ENCODE results near the gene IFI35.

DNA sequence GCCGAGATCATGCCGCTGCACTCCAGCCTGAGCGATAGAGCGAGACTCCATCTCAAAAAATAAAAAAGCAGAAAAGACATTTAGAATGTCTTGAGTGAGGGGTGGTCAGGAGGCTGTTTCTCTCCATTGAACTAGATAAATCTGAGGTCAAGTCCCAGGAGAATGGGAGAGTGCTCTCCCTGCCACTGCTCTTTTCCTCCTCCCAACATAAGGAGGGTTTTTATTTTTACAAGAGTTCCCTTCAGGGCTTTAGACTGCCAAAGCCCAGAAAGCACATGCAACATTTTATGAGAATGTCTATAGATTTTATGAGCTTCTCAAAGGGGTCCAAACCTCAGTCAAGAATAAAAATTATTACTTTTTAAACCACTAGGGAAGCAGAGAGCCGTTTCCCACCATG lies 20.0 kb downstream of the IFI35 start:
- TF ChIP-seq, protein P1, sequence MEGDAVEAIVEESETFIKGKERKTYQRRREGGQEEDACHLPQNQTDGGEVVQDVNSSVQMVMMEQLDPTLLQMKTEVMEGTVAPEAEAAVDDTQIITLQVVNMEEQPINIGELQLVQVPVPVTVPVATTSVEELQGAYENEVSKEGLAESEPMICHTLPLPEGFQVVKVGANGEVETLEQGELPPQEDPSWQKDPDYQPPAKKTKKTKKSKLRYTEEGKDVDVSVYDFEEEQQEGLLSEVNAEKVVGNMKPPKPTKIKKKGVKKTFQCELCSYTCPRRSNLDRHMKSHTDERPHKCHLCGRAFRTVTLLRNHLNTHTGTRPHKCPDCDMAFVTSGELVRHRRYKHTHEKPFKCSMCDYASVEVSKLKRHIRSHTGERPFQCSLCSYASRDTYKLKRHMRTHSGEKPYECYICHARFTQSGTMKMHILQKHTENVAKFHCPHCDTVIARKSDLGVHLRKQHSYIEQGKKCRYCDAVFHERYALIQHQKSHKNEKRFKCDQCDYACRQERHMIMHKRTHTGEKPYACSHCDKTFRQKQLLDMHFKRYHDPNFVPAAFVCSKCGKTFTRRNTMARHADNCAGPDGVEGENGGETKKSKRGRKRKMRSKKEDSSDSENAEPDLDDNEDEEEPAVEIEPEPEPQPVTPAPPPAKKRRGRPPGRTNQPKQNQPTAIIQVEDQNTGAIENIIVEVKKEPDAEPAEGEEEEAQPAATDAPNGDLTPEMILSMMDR (conservative IDR thresholded peaks at IDR 0.05): no peak
- no peak for TF ChIP-seq EZH2 (IDR thresholded peaks at IDR 0.05; ENCODE audit: low read depth)

All from PC-9 (cell line).